NCI-H345 treated with DMSO at 0.1 percent for 48 hours (cell line): ENCODE results near the gene CCK.

ENCODE experiments used
- DNase-seq: peaks from one replicate; lab custom pipeline; 2025; ENCODE audit not compliant: unreplicated experiment; lab: John Stamatoyannopoulos, UW

CCK gene

DNA sequence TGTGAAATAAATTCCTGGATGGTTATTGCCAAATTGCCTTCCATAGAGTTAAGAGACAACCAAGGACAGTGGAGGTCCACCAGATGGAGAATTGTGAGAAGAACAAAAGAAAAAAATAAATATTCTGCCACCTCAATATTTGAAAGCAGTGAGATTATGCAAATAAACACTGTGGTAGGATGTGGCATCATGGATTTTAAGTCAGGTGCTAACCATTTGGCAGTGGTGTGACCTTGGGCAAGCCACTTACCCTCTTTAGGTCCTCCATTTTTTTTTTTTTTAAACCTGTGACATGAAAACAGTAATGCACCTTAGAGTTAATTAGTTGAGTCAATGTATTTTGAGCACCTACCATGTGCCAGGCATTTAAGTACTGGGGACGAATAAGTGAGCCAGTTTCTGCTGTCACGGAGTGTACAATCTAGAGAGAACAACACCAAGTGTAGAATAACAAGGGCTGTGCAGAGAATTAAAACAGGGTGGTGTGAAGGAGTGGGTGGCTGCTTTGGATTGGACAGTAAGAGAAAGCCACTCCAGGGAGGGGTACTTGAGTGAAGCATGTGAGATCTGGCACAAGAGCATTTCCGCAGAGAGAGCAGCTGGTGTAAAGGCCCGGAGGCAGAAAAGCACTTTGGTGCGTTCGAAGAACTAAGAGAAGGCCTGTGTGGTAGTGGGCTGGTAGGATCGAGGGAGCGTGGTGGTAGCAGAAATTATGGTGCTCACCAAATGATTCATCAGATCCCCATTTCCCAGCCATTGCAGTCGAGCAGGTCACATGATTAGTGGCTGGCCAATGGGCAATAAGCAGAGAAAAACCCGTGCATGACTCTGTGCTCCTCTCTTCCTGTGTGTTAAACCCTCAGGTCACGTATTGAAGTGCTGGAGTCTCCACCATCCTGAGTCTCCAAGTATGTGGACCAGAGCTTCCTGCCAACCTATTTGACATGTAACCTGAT is 39.2 kb downstream of the CCK start:
- DNase-seq, result no peak

DNA sequence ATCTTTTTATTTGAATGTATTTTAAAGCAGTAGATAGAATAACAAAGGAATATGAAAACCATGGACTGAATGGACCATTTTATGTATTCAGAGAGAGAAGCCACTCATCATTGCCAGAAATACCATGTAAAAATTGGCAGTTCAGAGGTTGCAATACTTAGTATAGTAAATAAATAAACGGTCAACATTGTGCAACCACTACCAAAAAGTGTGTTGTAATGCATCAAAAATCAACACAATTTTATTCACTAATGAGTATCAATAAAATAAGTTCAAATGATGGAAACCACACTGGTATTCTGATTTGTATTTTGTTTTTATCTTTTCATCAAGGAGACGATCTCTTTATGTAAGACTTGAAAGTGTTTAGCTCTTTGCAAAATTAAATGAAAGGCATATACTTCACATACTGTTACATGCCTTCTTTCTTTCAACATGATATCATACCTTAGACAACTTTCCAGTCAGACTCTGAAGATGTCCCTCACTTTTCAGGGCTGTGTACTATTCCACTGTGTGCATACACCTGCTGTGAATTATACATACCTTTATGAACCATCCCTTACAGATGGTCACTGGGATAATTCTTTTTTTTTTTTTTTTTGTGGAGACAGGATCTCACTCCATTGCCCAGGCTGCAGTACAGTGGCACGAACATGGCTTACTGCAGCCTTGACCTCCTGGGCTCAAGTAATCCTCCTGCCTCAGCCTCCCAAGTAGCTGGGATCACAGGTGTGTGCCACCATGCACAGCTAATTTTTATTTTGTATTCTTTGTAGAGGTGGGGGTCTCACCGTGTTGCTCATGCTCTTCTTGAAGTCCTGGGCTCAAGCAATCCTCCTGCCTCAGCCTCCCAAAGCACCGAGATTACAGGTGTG is 40.3 kb downstream of the CCK start:
- no peak for DNase-seq

DNA sequence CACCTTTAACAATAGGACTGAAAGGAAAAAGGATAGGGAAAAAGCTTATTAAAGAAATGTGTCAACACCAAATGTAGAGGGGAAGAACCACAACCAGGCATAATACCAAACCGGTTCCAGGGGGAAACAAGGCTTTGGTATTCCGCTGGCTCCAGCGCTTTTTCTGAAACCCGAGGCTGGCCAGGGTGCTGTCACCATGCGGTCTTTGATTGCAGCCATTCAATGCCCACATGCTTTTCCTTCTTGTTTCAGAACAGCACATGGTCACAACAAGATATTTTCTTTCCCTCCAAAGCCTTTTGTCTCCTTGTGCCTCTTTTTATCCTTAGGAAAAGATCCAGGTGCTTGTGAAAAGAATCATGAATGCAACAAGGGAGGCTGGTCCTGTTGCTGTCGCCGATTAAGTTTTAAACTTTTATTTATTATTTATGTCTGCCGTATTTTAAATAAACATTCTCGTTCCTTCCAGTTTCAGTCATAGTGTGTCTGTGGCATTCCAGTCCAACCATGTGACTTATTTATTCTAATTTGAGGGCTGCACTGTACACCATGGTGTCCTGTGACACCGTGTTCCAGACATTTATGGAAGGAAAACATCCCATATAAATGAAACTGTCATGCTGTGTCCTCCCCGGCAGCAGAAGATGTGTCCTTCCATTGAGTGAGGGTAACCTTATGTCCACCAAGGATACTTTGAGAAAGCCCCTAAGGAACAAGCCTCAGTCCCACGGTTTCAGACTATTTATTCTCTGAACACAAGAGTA is 41.1 kb downstream of the CCK start:
- no peak for DNase-seq

DNA sequence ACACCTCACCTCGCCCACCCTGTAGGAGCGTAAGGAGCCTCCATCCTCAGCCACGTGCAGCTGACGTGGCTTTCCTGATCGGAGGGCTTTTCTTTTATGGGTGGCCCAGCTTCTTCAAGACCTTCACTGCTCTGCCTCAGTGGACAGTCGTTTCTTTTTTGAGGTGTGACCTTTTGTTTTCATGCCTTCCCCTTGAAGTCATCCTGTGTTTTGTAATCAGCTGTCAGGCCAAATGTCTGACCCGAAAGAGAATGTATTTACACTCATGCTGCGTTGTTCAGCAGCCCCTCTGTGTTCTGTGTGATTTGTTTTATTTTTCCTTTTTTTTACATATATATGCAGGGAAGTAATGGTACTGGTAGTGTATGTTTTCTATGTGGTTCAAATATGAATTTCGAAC is 41.8 kb downstream of the CCK start:
- DNase-seq, result no peak

DNA sequence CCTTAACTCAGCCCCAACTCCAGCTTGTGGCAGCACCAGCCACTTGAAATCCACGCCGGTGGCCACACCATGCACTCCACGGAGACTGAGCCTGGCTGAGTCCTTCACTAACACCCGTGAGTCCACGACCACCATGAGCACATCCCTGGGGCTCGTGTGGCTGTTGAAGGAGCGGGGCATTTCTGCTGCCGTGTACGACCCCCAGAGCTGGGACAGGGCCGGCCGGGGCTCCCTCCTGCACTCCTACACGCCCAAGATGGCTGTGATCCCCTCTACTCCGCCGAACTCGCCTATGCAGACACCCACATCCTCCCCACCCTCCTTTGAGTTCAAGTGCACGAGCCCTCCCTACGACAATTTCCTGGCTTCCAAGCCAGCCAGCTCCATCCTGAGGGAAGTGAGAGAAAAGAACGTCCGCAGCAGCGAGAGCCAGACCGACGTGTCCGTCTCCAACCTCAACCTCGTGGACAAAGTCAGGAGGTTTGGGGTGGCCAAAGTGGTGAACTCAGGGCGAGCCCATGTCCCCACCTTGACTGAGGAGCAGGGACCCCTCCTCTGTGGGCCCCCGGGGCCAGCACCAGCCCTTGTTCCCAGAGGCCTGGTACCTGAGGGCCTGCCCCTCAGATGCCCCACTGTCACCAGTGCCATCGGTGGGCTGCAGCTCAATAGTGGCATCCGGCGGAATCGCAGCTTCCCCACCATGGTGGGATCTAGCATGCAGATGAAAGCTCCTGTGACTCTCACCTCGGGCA is 42.9 kb downstream of the CCK start:
- DNase-seq, result no peak

DNA sequence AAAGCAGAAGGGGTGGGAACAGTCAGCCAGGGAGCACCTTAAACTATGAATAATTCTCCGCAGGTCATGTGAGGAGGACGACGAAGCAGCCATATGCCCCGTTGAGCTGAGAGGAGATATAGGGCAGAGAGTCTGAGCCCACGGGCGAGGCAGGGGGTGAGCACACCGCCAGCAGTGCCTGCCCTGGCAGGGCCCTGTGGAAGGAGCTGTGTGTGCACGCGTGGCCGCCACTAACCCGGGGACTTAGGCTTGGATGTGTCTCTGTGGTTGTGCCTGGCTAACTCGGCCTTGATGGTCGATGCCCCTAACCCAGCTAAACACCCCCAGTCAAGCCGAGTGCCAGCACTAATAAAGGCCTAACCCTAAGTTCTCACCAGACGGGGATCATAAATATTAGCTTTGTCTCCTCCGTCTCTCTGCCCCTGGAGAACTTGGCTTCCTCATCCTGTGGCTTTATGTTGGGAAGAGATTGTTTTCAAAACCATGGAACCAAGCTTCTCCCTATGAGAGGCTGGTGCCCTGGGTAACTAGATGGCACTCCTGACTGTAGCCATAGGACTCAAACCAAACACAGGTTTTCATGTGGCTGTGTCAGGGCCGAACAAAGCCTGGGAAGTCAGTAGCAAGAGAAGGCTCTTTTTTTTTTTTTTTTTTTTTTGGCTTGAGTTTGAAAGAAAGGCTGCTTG is 45.4 kb downstream of the CCK start:
- DNase-seq, result no peak

DNA sequence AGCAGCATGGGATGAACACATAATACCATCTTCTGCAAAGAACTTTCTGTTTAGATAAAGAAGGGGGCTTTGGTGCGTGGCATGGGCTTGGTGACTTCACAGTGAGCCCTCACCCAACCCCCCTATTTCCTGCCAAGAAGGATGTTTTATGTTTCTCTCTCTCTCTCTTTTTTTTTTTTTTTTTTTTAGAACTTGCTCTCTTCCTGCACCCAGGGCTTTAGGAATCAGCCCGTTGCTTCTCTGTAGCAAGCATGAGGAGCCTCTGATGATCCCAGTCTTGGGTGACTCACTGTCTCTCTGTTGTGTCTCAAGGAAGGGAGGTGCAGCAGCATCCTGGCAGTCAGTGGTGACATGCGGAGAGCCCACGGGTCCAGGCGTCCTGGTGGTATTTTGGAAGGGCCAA is 49.1 kb downstream of the CCK start:
- no peak for DNase-seq

DNA sequence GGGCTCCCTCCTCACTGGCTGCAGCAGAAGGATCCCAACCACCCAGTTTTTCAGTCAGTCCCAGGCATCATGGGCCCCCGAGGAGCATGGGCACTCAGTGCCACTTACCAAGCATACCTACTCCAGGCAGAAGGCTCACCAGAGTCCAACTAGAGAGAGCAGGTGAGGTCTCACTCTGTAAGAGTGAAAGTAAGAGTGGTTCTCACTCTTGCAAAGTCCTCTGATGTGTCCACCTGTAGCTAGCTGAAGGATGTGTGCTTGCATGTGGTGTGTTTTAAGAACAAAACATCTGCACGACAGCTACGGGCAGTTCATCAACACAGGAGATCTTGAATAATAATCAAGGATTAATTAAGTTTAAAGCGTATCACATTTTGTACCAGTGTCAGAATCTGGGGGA is 49.7 kb downstream of the CCK start:
- no peak for DNase-seq

DNA sequence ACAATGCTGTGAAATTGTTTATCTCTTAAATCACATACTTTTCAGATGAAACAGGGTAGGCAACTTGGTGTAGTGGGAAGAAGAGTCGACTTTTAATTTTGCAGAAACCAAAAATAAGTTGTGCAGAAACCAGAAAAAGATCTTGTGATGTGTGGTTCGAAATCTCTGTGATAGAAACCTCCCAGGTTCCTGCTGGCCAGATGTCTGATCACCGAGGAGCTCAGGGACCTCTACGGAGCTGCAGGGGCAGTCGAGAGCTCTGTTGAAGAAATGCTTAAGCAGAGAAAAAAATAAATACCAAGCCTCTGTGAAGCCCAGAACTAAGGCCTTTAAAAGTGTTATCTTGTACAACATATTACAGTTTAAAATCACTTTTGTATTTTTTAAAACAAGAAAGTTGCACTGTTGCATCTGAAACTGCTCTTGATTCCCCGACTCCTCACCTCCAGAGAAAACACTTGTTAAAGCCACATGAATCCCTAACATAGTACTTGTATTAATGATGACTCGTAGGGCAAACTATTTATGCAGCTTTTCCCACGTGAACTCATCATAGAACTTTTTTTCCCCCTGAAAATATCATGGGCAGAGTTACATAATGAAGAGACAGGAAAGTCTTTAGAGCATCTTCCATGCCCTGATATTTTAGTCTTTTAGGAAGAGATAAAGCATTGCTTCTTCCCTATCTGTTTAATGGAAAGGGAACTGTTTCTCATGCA is 51.3 kb downstream of the CCK start:
- DNase-seq, result no peak

DNA sequence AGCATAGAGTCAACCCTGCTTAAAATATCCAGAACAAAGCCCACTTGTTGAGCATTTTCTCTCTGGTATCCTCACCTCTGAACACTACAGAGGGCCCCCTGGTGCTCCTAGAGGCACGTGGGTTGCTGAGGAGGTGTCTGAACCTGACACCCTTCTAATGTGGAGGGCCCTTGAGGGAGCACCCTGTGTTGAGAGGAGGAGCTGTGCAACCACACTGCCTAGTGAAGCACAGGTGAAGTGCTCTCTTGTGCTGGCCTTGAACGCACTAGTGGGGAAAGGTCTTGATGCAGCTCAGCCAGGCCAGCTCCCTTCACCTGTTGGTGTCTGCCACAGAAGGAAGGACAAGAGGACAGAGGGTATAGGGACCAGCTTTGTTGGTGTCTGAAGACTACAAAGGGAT is 51.9 kb downstream of the CCK start:
- peak; percentile 91 for DNase-seq

DNA sequence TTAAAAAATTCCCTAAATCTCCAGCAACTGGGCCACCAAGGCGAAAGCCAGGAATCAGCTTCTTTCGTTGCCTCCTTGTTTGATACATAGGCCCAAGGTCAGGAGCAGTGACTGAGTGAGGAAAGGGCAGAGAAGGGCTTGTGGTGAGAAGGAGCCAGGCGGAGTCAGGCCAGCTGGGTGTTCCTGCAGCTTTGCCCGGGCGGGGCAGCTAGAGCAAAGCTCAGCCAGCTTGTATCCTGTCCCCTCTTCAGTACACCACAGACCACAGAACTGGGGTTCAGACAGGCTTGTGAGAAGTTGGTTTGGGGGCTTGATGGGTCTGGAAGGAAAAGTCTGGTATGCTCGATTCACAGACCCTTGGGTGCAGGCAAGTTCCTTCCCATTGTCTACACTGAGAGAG is 52.6 kb downstream of the CCK start:
- DNase-seq, result no peak

DNA sequence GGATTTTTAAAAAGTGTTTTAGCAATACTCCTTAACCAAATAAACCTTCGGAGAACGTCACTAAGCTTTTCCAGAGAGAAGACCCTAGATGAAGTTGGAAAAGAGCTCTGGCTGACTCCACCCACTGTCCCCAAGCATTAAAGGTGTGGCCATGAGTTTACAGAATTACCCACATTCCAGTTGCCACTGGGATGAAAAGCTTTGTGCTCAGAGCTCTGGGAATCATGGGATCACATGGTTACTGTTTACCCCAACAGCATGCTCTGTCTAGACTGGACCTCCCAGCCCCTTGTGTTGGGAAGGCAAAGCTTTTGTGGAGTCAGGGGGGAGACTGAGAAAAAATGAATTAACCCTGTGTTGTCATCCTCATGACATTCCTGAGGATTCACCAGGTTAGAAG is 55.3 kb downstream of the CCK start:
- no peak for DNase-seq

DNA sequence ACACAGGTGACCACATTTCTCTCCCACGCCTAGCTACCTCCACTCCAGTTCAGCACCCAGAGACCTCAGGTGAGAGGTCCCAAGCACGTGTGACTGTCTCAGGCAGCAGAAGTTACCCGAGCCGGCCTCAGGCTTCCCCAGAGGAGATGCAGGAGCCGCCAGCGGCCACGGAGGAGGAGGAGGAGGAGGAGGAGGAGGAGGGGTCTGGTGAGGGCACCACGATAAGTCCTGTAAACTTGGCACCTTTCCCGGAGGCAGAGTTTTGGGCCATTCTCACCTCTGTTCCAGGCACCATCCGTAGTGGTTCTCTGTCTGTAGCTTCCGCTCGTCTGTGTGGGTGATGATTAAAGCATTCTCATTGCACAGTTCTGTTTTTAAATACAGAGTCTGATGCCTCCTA is 56.1 kb downstream of the CCK start:
- DNase-seq, result no peak
